ENCODE measurements around the gene TRIM72. TPM values are rescaled to one million over a fixed set of nuclear protein-coding genes. Genes with fewer than 3 reads are reported as not detected.

TRIM72 gene
- total and polyA plus RNA-seq, 2 of the 4 experiments (the other 2 are of a cell fraction): not detected

DNA sequence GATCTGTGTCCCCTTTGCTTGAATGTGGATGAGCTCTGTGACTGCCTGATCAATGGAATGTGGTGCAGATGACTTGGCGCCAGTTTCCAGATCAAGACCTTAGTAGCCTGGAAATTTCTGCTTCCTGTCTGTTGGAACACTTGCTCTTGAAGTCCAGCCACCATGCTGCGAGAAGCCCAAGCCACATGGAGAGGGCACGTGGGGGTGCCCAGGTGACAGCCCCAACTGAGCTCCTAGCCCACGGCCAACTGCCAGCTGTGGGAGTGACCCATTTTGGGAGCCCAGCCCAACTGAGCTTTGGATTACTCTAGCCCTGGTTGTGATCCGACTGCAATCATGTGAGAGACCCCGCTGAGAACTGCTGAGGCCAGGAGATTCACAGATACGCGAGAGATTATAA lies 42.5 kb downstream of the TRIM72 start:
- H3K36me3 ChIP-seq (ENCODE audit: control insufficient read depth, insufficient read depth, low read length): no peaks in the 10 kb centered on the region
- no peak overlapping the region for H4K91ac ChIP-seq (ENCODE audit: insufficient read depth, low read depth, low read length)
- no peak for DNase-seq
- H3K9me1 ChIP-seq (ENCODE audit: insufficient read depth, low read length): no peaks in the 10 kb centered on the region; the same call in 1 of the 2 replicates
- dilution Hi-C loops (cut with HindIII; ENCODE audit: low sequenced_read_pairs, unreplicated experiment) (no loop called here), in situ Hi-C loops (cut with MboI; ENCODE audit: low sequenced_read_pairs) (no loop called here), intact Hi-C loops (cut with micrococcal nuclease) (no loop called here)
- H3K23ac ChIP-seq (ENCODE audit: low read depth, low read length): no peak overlapping the region
- H3K4me3 ChIP-seq (ENCODE audit: insufficient read depth, low read depth, low read length): no peak overlapping the region
- no peak overlapping the region for H2BK15ac ChIP-seq (ENCODE audit: low read depth, low read length)
- H2BK20ac ChIP-seq (ENCODE audit: low read depth, low read length): no peak overlapping the region
- H2BK5ac ChIP-seq (ENCODE audit: low read depth, low read length, poor library complexity, severe bottlenecking): no peak overlapping the region
- H2AK9ac ChIP-seq (replicated peaks; ENCODE audit: low read depth, low read length, poor library complexity): no peak overlapping the region
- ChIA-PET POLR2A (ENCODE audit: unreplicated experiment) (no interaction called here), CTCF (no interaction called here)
- no peak overlapping the region for H3K9ac ChIP-seq (ENCODE audit: low read depth, low read length)
- H4K8ac ChIP-seq (ENCODE audit: low read depth in 2 of 2, low read length in 2 of 2): no peak overlapping the region
- TF ChIP-seq BHLHE40 (IDR thresholded peaks at IDR 0.05; ENCODE audit: low read depth, low read length): no peak
- no peak for TF ChIP-seq RFX5 (IDR thresholded peaks at IDR 0.05; ENCODE audit: low read depth, low read length)
- TF ChIP-seq SMC3 (IDR thresholded peaks at IDR 0.05; ENCODE audit: low read depth, low read length): no peak
- no peak for TF ChIP-seq MAFK (IDR thresholded peaks at IDR 0.05; ENCODE audit: low read depth, low read length)
- TF ChIP-seq MAZ (IDR thresholded peaks at IDR 0.05; ENCODE audit: borderline replicate concordance, low read depth, low read length): no peak
- TF ChIP-seq RCOR1 (IDR thresholded peaks at IDR 0.05; ENCODE audit: insufficient replicate concordance, low read length): no peak
- no peak for TF ChIP-seq CHD1 (IDR thresholded peaks at IDR 0.05; ENCODE audit: low read depth, low read length)
- TF ChIP-seq CEBPB (IDR thresholded peaks at IDR 0.05; ENCODE audit: low read depth, low read length): no peak
- TF ChIP-seq POLR2A (IDR thresholded peaks at IDR 0.05; ENCODE audit: low read depth, low read length): no peak
- no peak for TF ChIP-seq FOS (IDR thresholded peaks at IDR 0.05; ENCODE audit: low read depth, low read length)
- TF ChIP-seq, protein P1, sequence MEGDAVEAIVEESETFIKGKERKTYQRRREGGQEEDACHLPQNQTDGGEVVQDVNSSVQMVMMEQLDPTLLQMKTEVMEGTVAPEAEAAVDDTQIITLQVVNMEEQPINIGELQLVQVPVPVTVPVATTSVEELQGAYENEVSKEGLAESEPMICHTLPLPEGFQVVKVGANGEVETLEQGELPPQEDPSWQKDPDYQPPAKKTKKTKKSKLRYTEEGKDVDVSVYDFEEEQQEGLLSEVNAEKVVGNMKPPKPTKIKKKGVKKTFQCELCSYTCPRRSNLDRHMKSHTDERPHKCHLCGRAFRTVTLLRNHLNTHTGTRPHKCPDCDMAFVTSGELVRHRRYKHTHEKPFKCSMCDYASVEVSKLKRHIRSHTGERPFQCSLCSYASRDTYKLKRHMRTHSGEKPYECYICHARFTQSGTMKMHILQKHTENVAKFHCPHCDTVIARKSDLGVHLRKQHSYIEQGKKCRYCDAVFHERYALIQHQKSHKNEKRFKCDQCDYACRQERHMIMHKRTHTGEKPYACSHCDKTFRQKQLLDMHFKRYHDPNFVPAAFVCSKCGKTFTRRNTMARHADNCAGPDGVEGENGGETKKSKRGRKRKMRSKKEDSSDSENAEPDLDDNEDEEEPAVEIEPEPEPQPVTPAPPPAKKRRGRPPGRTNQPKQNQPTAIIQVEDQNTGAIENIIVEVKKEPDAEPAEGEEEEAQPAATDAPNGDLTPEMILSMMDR (conservative IDR thresholded peaks at IDR 0.05; ENCODE audit: low read depth, low read length): no peak
- TF ChIP-seq MXI1 (IDR thresholded peaks at IDR 0.05; ENCODE audit: borderline replicate concordance, low read depth, low read length): no peak
- TF ChIP-seq, protein P2, sequence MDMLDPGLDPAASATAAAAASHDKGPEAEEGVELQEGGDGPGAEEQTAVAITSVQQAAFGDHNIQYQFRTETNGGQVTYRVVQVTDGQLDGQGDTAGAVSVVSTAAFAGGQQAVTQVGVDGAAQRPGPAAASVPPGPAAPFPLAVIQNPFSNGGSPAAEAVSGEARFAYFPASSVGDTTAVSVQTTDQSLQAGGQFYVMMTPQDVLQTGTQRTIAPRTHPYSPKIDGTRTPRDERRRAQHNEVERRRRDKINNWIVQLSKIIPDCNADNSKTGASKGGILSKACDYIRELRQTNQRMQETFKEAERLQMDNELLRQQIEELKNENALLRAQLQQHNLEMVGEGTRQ (IDR thresholded peaks at IDR 0.05; ENCODE audit: low read depth, low read length): no peak
- TF ChIP-seq, protein P3, sequence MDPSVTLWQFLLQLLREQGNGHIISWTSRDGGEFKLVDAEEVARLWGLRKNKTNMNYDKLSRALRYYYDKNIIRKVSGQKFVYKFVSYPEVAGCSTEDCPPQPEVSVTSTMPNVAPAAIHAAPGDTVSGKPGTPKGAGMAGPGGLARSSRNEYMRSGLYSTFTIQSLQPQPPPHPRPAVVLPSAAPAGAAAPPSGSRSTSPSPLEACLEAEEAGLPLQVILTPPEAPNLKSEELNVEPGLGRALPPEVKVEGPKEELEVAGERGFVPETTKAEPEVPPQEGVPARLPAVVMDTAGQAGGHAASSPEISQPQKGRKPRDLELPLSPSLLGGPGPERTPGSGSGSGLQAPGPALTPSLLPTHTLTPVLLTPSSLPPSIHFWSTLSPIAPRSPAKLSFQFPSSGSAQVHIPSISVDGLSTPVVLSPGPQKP (IDR thresholded peaks at IDR 0.05; ENCODE audit: borderline replicate concordance, low read depth, low read length): no peak
- no peak for TF ChIP-seq RAD21 (IDR thresholded peaks at IDR 0.05; ENCODE audit: low read length)
- TF ChIP-seq NFE2L2 (IDR thresholded peaks at IDR 0.05; ENCODE audit: low read depth, low read length): no peak
- no peak overlapping the region for H3K4me2 ChIP-seq (ENCODE audit: low read depth, low read length)
- 58% methylated on average over 2 of the region's 8 CpGs; no CpG with 5 or more reads in 1 of the 2 experiments for WGBS, 2 experiments (ENCODE audit: extremely low coverage in 2 of 2, insufficient read length in 1 of 2)
- no peak for ATAC-seq (ENCODE audit: low read depth)
- H3K4ac ChIP-seq (ENCODE audit: low read depth, low read length): no peak overlapping the region
- peaks cover 2% of the 10 kb centered on the region for H3K27me3 ChIP-seq (ENCODE audit: control insufficient read depth, insufficient read depth, low read length)
- H2BK120ac ChIP-seq (ENCODE audit: low read depth, low read length): no peak overlapping the region
- H4K5ac ChIP-seq (ENCODE audit: low read depth, low read length): no peak overlapping the region
- H2AFZ ChIP-seq (replicated peaks; ENCODE audit: low read length, poor library complexity): peak overlapping the region; percentile 43
- no peaks in the 10 kb centered on the region for H4K20me1 ChIP-seq (ENCODE audit: insufficient read depth, low read length)
- no peaks in the 10 kb centered on the region for H3K4me1 ChIP-seq (ENCODE audit: control insufficient read depth, insufficient read depth, low read length)
- H2AK5ac ChIP-seq (ENCODE audit: low read depth, low read length): no peak overlapping the region
- BruUV-seq (replicated peaks): no TSS peak
- no peak overlapping the region for H3K27ac ChIP-seq (ENCODE audit: insufficient read depth, low read length)
- H3K18ac ChIP-seq (ENCODE audit: low read depth, low read length): no peak overlapping the region
- H3K14ac ChIP-seq (replicated peaks; ENCODE audit: low read depth, low read length): no peak overlapping the region
- H3K56ac ChIP-seq (ENCODE audit: extremely low read depth, insufficient read depth, low read length): no peak overlapping the region
- H3K9me3 ChIP-seq (ENCODE audit: control insufficient read depth, insufficient read depth, low read length): no peaks in the 10 kb centered on the region
- H3K79me1 ChIP-seq (ENCODE audit: low read depth in 1 of 2, low read length in 2 of 2): no peaks in the 10 kb centered on the region
